Measurements from ENCODE around the gene NLGN2. TPM values are rescaled to one million over a fixed set of nuclear protein-coding genes. Genes with fewer than 3 reads are reported as not detected.

The NLGN2 gene
- total and polyA plus RNA-seq, 2 experiments from 2014 or later = 14.4 to 38.7 TPM

GRCh38 chr17:7379134-7379533, 28.5 kb upstream of the NLGN2 start (continued):
- no peak for TF ChIP-seq REST (IDR thresholded peaks at IDR 0.05; ENCODE audit: unreplicated experiment)

DNA sequence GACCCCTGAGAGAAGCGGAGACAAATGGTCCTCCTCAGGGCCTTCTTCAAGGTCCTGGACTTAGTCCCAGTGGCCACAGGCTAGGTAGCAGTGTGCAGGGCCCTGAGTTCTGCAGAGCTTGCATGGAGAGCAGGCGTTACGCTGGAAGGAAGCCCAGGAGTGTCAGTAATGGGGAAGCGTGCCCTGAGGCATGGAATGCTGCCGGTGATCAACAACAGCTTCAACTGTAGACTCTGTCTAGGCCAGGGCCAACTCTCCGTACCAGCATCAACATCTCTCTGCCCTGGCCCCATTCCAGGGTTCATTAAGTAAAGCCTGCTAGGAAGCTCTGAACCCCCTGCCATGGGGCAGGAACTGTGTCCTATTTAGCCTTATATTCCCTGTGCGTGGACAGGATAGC, 27.3 kb upstream of the NLGN2 start:
- peaks cover 13% of the 10 kb centered on the region for H3K9me3 Mint-ChIP-seq
- Histone ChIP-seq H4K20me1 (replicated peaks; ENCODE audit: insufficient read depth) (no peaks in the 10 kb centered on the region), H3K79me2 (replicated peaks; ENCODE audit: insufficient read depth) (no peaks in the 10 kb centered on the region), H3K27me3 (ENCODE audit: insufficient read depth) (peaks cover 42% of the 10 kb centered on the region), H3K4me3 (peak overlapping the region; percentile 76), H3K36me3 (ENCODE audit: insufficient read depth) (no peaks in the 10 kb centered on the region; the same call in 1 of the 2 replicates), H2AFZ (peak overlapping the region; percentile 99), H3F3A (replicated peaks; ENCODE audit: low read depth) (peaks cover 20% of the 10 kb centered on the region; the same call in 1 of the 2 replicates), H3K4me2 (peak overlapping the region; percentile 98), H3K27ac (ENCODE audit: low read depth) (no peak overlapping the region), H3K4me1 (ENCODE audit: insufficient read depth) (peaks cover 17% of the 10 kb centered on the region), H3K9me2 (ENCODE audit: insufficient read depth) (no peaks in the 10 kb centered on the region)
- H3K27ac Mint-ChIP-seq = no peak overlapping the region
- peaks cover 5% of the 10 kb centered on the region; the same call in 2 of the 3 replicates for H3K36me3 Mint-ChIP-seq (ENCODE audit: low read depth)
- DNase-seq (ENCODE audit: low spot score) (peak; percentile 46), ATAC-seq (no peak)
- H3K27me3 Mint-ChIP-seq (ENCODE audit: insufficient read depth, low read depth, poor library complexity) = peaks cover 40% of the 10 kb centered on the region
- TF ChIP-seq NANOG (IDR thresholded peaks at IDR 0.05; ENCODE audit: borderline replicate concordance) (no peak), EZH2phosphoT487 (IDR thresholded peaks at IDR 0.05; ENCODE audit: unreplicated experiment) (no peak)
- H3K4me3 Mint-ChIP-seq = peak overlapping the region; percentile 76
- peaks cover 21% of the 10 kb centered on the region for H3K4me1 Mint-ChIP-seq

GRCh38 chr17:7380855-7381683, 26.6 kb upstream of the NLGN2 start, which contains the start of gene TNK1:
TSS of gene TNK1 (plus strand) at chr17:7381089. CDS start at chr17:7382927, 1,838 bp downstream.
- ATAC-seq = peak; percentile 40
- H3F3A ChIP-seq (replicated peaks; ENCODE audit: low read depth) = peaks cover 23% of the 10 kb centered on the region; the same call in 1 of the 2 replicates
- H3K27me3 Mint-ChIP-seq (ENCODE audit: insufficient read depth, low read depth, poor library complexity) = peaks cover 41% of the 10 kb centered on the region
- H4K20me1 ChIP-seq (replicated peaks; ENCODE audit: insufficient read depth) = no peaks in the 10 kb centered on the region
- H3K36me3 ChIP-seq (ENCODE audit: insufficient read depth) = no peaks in the 10 kb centered on the region; the same call in 1 of the 2 replicates
- H3K36me3 Mint-ChIP-seq (ENCODE audit: low read depth) = peaks cover 7% of the 10 kb centered on the region; the same call in 2 of the 3 replicates
- peaks cover 13% of the 10 kb centered on the region for H3K9me3 Mint-ChIP-seq
- DNase-seq (ENCODE audit: low spot score) = peak; percentile 73
- peak within 1 kb of the TSS; percentile 98 for H3K4me2 ChIP-seq
- no peaks in the 10 kb centered on the region for H3K79me2 ChIP-seq (replicated peaks; ENCODE audit: insufficient read depth)
- H3K4me1 ChIP-seq (ENCODE audit: insufficient read depth) = peaks cover 17% of the 10 kb centered on the region
- H3K4me1 Mint-ChIP-seq = peaks cover 21% of the 10 kb centered on the region
- peak within 1 kb of the TSS; percentile 99 for H2AFZ ChIP-seq
- H3K4me3 Mint-ChIP-seq = peak within 1 kb of the TSS; percentile 79
- no peak within 1 kb of the TSS for H3K27ac ChIP-seq (ENCODE audit: low read depth)
- TF ChIP-seq, protein P1, sequence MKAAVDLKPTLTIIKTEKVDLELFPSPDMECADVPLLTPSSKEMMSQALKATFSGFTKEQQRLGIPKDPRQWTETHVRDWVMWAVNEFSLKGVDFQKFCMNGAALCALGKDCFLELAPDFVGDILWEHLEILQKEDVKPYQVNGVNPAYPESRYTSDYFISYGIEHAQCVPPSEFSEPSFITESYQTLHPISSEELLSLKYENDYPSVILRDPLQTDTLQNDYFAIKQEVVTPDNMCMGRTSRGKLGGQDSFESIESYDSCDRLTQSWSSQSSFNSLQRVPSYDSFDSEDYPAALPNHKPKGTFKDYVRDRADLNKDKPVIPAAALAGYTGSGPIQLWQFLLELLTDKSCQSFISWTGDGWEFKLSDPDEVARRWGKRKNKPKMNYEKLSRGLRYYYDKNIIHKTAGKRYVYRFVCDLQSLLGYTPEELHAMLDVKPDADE (IDR thresholded peaks at IDR 0.05) = no peak
- TF ChIP-seq STAT1 (IDR thresholded peaks at IDR 0.05; ENCODE audit: unreplicated experiment) = no peak
- no peak for TF ChIP-seq EZH2 (IDR thresholded peaks at IDR 0.05; ENCODE audit: low read depth, unreplicated experiment)
- TF ChIP-seq ZNF331 (CRISPR knock-in tag; IDR thresholded peaks at IDR 0.05; ENCODE audit: low read depth) = no peak
- no peak for TF ChIP-seq NANOG (IDR thresholded peaks at IDR 0.05; ENCODE audit: borderline replicate concordance)
- TF ChIP-seq POLR2AphosphoS5 (IDR thresholded peaks at IDR 0.05; ENCODE audit: low read depth) = peak; percentile 78
- TF ChIP-seq REST (IDR thresholded peaks at IDR 0.05; ENCODE audit: unreplicated experiment) = no peak
- TF ChIP-seq JUNB (IDR thresholded peaks at IDR 0.05; ENCODE audit: unreplicated experiment) = no peak
- peak within 1 kb of the TSS; percentile 76 for H3K4me3 ChIP-seq
- H3K9me2 ChIP-seq (ENCODE audit: insufficient read depth) = no peaks in the 10 kb centered on the region
- H3K27me3 ChIP-seq (ENCODE audit: insufficient read depth) = peaks cover 42% of the 10 kb centered on the region
- H3K27ac Mint-ChIP-seq = no peak within 1 kb of the TSS

Measured in GM23338 (cell line).